OCI-LY3 (cell line): Measurements from ENCODE around the gene ALDH3A1.

Experiments used
- EZH2phosphoT487 ChIP-seq: fragments of 200-600 bp; shearing (Covaris generic); IDR thresholded peaks from 2 replicates; pipeline ENCODE4 v1.6.1; 2018; ENCODE audit warnings: antibody characterized with exemption, mixed run types, low read depth
- TF ChIP-seq, protein P1 (sequence below): fragments of 200-600, 300-600 bp; sonication (generic); IDR thresholded peaks from 2 replicates; pipeline ENCODE4 v1.5.1; 2014; ENCODE audit warnings: antibody characterized with exemption, low read length, low read depth

DNA sequence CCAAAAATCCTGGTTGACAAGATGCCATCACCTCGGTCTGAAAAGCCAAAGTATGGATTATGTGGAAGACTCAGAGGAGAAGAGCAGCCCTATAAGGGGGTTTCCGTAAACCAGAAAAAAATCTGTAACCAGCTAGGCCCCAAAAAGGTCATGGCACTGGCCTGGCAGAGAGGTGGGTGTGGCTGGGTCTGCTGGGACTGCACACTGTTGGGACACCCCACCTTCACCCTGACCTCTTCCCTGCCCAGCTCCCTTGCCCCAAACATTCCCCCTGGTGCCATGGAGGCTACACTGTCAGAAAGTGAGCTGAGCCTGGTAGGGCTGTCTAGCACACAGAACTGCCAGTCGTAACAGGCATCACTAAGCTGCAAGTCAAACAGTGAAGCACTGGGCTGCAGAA is 38.3 kb downstream of the ALDH3A1 start:
- TF ChIP-seq, protein P1, sequence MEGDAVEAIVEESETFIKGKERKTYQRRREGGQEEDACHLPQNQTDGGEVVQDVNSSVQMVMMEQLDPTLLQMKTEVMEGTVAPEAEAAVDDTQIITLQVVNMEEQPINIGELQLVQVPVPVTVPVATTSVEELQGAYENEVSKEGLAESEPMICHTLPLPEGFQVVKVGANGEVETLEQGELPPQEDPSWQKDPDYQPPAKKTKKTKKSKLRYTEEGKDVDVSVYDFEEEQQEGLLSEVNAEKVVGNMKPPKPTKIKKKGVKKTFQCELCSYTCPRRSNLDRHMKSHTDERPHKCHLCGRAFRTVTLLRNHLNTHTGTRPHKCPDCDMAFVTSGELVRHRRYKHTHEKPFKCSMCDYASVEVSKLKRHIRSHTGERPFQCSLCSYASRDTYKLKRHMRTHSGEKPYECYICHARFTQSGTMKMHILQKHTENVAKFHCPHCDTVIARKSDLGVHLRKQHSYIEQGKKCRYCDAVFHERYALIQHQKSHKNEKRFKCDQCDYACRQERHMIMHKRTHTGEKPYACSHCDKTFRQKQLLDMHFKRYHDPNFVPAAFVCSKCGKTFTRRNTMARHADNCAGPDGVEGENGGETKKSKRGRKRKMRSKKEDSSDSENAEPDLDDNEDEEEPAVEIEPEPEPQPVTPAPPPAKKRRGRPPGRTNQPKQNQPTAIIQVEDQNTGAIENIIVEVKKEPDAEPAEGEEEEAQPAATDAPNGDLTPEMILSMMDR, result no peak
- no peak for TF ChIP-seq EZH2phosphoT487
